ENCODE measurements around the gene CADPS2.

Gene CADPS2

DNA sequence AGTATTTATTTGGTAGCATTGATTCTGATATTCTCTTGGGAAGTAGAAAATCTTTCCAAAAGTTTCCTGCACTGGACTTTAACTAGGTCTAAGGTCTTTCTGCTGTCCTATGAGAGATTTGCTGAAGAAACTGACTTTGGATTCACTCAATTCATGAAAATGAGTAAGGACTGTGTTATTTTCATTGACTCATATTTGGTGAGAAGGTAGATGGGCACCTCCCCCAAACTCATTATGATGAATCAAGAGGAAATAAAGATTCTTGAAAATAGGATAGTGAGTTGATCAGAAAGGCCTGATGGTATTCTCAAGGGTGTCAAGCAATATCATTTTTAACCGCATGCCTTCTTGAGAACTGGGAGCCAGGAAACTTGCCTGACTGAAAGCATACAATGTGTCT lies 297.6 kb downstream of the CADPS2 start:
- in situ Hi-C loops (cut with MboI; ENCODE audit: low pct_unique_long_range_greater_than_20kb, low sequenced_read_pairs, unreplicated experiment): no loop called here
- TF ChIP-seq, protein P1, sequence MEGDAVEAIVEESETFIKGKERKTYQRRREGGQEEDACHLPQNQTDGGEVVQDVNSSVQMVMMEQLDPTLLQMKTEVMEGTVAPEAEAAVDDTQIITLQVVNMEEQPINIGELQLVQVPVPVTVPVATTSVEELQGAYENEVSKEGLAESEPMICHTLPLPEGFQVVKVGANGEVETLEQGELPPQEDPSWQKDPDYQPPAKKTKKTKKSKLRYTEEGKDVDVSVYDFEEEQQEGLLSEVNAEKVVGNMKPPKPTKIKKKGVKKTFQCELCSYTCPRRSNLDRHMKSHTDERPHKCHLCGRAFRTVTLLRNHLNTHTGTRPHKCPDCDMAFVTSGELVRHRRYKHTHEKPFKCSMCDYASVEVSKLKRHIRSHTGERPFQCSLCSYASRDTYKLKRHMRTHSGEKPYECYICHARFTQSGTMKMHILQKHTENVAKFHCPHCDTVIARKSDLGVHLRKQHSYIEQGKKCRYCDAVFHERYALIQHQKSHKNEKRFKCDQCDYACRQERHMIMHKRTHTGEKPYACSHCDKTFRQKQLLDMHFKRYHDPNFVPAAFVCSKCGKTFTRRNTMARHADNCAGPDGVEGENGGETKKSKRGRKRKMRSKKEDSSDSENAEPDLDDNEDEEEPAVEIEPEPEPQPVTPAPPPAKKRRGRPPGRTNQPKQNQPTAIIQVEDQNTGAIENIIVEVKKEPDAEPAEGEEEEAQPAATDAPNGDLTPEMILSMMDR (IDR thresholded peaks at IDR 0.05; ENCODE audit: extremely low read depth, insufficient read depth, missing control alignments): no peak
- no peak for DNase-seq (ENCODE audit: low spot score)

DNA sequence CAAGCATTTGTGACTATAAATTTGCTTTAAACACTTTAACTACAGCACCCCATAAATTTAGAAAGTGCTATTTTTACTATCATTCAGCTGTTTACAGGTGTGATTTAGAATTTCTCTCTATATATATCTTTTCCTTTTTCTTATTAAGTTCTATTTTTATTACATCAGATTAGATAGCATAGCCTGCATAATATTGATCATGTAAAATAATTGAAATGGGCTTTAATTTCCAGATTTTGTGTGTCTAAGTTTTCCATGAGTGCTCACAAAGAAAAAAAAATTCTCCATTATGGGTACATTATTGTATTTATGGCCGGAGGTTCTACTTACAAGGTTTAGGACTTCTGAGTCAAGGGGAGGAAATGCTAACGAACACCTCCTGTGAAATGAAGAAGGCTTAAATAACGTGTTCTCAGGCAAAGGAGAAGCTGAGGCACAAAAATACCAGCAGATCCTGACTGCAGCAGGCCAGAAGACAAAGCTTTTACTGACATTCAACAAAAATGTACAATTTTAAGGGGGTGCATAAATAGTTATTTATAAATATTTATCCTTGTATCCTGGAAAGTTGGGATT lies 301.5 kb downstream of the CADPS2 start:
- TF ChIP-seq, protein P1 (IDR thresholded peaks at IDR 0.05; ENCODE audit: extremely low read depth, insufficient read depth, missing control alignments): no peak
- in situ Hi-C loops (cut with MboI; ENCODE audit: low pct_unique_long_range_greater_than_20kb, low sequenced_read_pairs, unreplicated experiment): no loop called here
- DNase-seq (ENCODE audit: low spot score): no peak

DNA sequence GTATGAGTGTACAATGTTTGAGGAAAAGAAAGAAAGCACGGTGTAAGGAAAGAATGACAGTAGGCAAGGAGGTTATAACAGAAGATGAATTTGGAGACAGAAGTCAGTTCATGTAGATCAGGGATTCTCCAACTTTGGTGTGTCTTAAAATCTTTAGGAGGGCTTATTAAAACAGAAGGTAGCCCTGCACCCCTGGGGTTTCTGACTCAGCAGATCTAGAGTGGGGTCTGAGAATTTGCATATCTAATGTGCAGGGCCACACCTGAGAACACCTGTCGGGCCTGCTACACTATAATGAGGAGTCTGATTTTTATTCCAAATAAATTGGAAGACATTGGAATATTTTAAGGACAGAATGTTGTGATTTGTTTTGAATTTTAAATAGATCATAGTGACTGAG lies 307.9 kb downstream of the CADPS2 start:
- DNase-seq (ENCODE audit: low spot score): no peak
- in situ Hi-C loops (cut with MboI; ENCODE audit: low pct_unique_long_range_greater_than_20kb, low sequenced_read_pairs, unreplicated experiment): no loop called here

GRCh38 chr7:122577449-122578003 lies 308.7 kb downstream of the CADPS2 start:
- TF ChIP-seq, protein P1 (IDR thresholded peaks at IDR 0.05; ENCODE audit: extremely low read depth, insufficient read depth, missing control alignments): no peak
- no peak for DNase-seq (ENCODE audit: low spot score)
- in situ Hi-C loops (cut with MboI; ENCODE audit: low pct_unique_long_range_greater_than_20kb, low sequenced_read_pairs, unreplicated experiment): no loop called here

More for the DNA sequence above, 307.9 kb downstream of the CADPS2 start:
- TF ChIP-seq, protein P1 (IDR thresholded peaks at IDR 0.05; ENCODE audit: extremely low read depth, insufficient read depth, missing control alignments): no peak

DNA sequence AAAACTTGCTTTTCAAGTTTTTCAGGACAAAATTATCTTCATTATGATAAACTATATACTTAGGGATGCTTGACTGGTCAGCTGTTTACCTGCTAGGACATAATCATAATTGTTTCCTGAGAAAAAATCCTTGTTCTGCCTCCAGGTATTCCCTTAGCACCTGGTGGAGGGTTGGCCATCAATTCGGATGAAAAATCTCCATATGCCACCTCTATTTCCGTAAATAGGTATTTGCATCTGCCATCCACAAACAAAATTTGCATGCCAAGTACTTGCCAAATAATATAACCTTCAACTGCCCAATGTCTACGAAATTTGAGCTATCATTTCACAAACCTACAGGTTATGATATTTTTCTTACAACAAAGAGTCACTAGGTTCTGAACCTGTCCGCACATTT lies 313.6 kb downstream of the CADPS2 start:
- no peak for DNase-seq (ENCODE audit: low spot score)
- TF ChIP-seq, protein P1 (IDR thresholded peaks at IDR 0.05; ENCODE audit: extremely low read depth, insufficient read depth, missing control alignments): no peak
- in situ Hi-C loops (cut with MboI; ENCODE audit: low pct_unique_long_range_greater_than_20kb, low sequenced_read_pairs, unreplicated experiment): no loop called here

DNA sequence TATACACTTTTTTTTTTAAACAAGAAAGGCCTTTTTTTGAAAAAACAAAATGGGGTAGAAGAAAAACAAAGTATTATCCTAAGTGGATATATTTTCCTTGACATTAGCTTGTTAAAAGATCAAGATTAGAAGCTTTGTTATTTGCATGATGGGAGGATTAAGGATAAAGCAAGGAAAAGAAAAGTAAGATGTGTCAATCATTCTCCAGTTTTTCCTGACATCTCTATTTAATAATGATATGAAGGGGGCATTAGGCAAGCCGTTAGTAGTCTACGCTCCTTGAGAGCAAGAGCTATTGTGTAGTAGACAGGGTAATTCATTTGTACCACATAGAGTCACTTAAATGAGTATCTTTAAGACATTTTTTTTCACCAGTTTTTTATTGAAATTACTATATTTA lies 324.9 kb downstream of the CADPS2 start:
- no peak for DNase-seq (ENCODE audit: low spot score)
- TF ChIP-seq, protein P1 (IDR thresholded peaks at IDR 0.05; ENCODE audit: extremely low read depth, insufficient read depth, missing control alignments): no peak
- in situ Hi-C loops (cut with MboI; ENCODE audit: low pct_unique_long_range_greater_than_20kb, low sequenced_read_pairs, unreplicated experiment): no loop called here
